H1 (cell line): ENCODE data around the gene BACE2. TPM values are rescaled to one million over a fixed set of nuclear protein-coding genes. Genes with fewer than 3 reads are reported as not detected.

Experiments
- CTCF ChIA-PET: fragments of 300-600 bp; sonication (Branson Sonifier 250); formaldehyde crosslinking; loops from one replicate; lab custom pipeline; 2021; ENCODE audit not compliant: partially characterized antibody; lab: Charles Lee
- POLR2A ChIA-PET: fragments of 300-600 bp; sonication (Branson Sonifier 250); formaldehyde crosslinking; loops from one replicate; lab custom pipeline; 2021; ENCODE audit warnings: inconsistent platforms; ENCODE audit not compliant: partially characterized antibody; lab: Charles Lee
- DNase-seq, 2 experiments: peaks; one replicate each; pipeline versions ENCODE4 v3.0.0 to v3.0.0-alpha.2; 2010 to 2022; ENCODE audit warnings: low spot score in 2 of 2, low read depth in 1 of 2, mixed read lengths in 1 of 2
- FAIRE-seq: peaks from 2 replicates; lab custom pipeline; 2011; peaks lifted over from hg19 to GRCh38; lab: Jason Lieb, UNC
- H2AFZ ChIP-seq: 2 replicates; pipeline ENCODE4 v1.8.1; 2012; ENCODE audit warnings: low read length, inconsistent platforms
- H2AK5ac ChIP-seq: 2 replicates; pipeline ENCODE4 v1.6.1; 2013; ENCODE audit warnings: low read depth, low read length
- H2BK120ac ChIP-seq: replicated peaks from 2 replicates; pipeline ENCODE3; 2013; ENCODE audit warnings: low read depth, low read length, inconsistent platforms
- H2BK12ac ChIP-seq: 2 replicates; pipeline ENCODE4 v1.6.1; 2013; ENCODE audit warnings: low read depth, low read length
- H2BK15ac ChIP-seq: 2 replicates; pipeline ENCODE4 v1.6.1; 2013; ENCODE audit warnings: low read length
- H2BK20ac ChIP-seq: 2 replicates; pipeline ENCODE4 v1.6.1; 2013; ENCODE audit warnings: low read length
- H2BK5ac ChIP-seq: 2 replicates; pipeline ENCODE4 v1.6.1; 2013; ENCODE audit warnings: low read depth, low read length
- H3K14ac ChIP-seq: 2 replicates; pipeline ENCODE4 v1.6.1; 2013; ENCODE audit warnings: inconsistent platforms; ENCODE audit not compliant: insufficient read length
- H3K18ac ChIP-seq: 2 replicates; pipeline ENCODE4 v1.6.1; 2013; ENCODE audit warnings: low read length; ENCODE audit errors: extremely low read depth
- H3K23ac ChIP-seq: 2 replicates; pipeline ENCODE4 v1.6.1; 2013; ENCODE audit warnings: inconsistent platforms; ENCODE audit not compliant: insufficient read length
- H3K23me2 ChIP-seq: 2 replicates; pipeline ENCODE4 v1.6.1; 2013; ENCODE audit warnings: low read depth, low read length
- H3K27ac ChIP-seq: 2 replicates; pipeline ENCODE4 v1.6.1; 2011; ENCODE audit warnings: low read depth, low read length, inconsistent platforms
- H3K27me3 ChIP-seq, 4 experiments: replicated peaks in 1 of 4; 1 replicate in 1 of 4; 2 replicates in 3 of 4; pipeline versions ENCODE4 v1.6.1 to v1.8.1; 2011 to 2013; ENCODE audit warnings: low read length in 3 of 4, mild to moderate bottlenecking in 3 of 4, inconsistent platforms in 2 of 4, mixed read lengths in 2 of 4, moderate library complexity in 1 of 4; ENCODE audit not compliant: control insufficient read depth in 3 of 4, insufficient read depth in 3 of 4; ENCODE audit errors: extremely low read depth in 1 of 4
- H3K36me3 ChIP-seq, 4 experiments: 2 replicates each; pipeline versions ENCODE4 v1.6.1 to v1.8.1; 2011 to 2013; ENCODE audit warnings: mild to moderate bottlenecking in 4 of 4, low read length in 3 of 4, moderate library complexity in 2 of 4, control low read depth in 1 of 4, inconsistent platforms in 1 of 4; ENCODE audit not compliant: insufficient read depth in 4 of 4, control insufficient read depth in 2 of 4
- H3K4ac ChIP-seq: replicated peaks from 2 replicates; pipeline ENCODE3; 2013; ENCODE audit warnings: low read length, low read depth, mixed read lengths, inconsistent platforms; ENCODE audit not compliant: insufficient read length
- H3K4me1 ChIP-seq, 4 experiments: replicated peaks in 1 of 4; 1 replicate in 1 of 4; 2 replicates in 3 of 4; pipeline versions ENCODE4 v1.6.1 to v1.8.1; 2011 to 2013; ENCODE audit warnings: low read length in 3 of 4, inconsistent platforms in 2 of 4, mixed read lengths in 1 of 4; ENCODE audit not compliant: insufficient read depth in 4 of 4, control insufficient read depth in 3 of 4
- H3K4me2 ChIP-seq, 2 experiments: 2 replicates each; pipeline versions ENCODE4 v1.6.1 to v1.8.1; 2011 to 2013; ENCODE audit warnings: low read depth in 2 of 2, low read length in 2 of 2, control low read depth in 1 of 2, inconsistent platforms in 1 of 2, mild to moderate bottlenecking in 1 of 2; ENCODE audit not compliant: insufficient read depth in 1 of 2
- H3K4me3 ChIP-seq, 4 experiments: fragments of 200-600, 300-600 bp in 1 of 4; sonication (generic), shearing (Covaris generic), sonication (Bioruptor Twin) in 1 of 4; 2 replicates each; pipeline versions ENCODE4 v1.5.1 to v1.8.1; 2011 to 2016; ENCODE audit warnings: low read length in 4 of 4, low read depth in 3 of 4, control low read depth in 2 of 4, inconsistent platforms in 2 of 4, mild to moderate bottlenecking in 2 of 4, mixed read lengths in 1 of 4, moderate library complexity in 1 of 4; ENCODE audit not compliant: insufficient read depth in 2 of 4; ENCODE audit errors: extremely low read depth in 1 of 4
- H3K56ac ChIP-seq: replicated peaks from 2 replicates; pipeline ENCODE3; 2013; ENCODE audit warnings: low read depth, mild to moderate bottlenecking, mixed read lengths, low read length, inconsistent platforms; ENCODE audit not compliant: insufficient read length
- H3K79me1 ChIP-seq: 2 replicates; pipeline ENCODE4 v1.6.1; 2013; ENCODE audit warnings: low read depth, low read length, control low read depth
- H3K79me2 ChIP-seq, 2 experiments: 2 replicates each; pipeline versions ENCODE4 v1.6.1 to v1.8.1; 2012 to 2013; ENCODE audit warnings: low read length in 2 of 2, mild to moderate bottlenecking in 2 of 2, inconsistent platforms in 1 of 2; ENCODE audit not compliant: insufficient read depth in 2 of 2, control insufficient read depth in 1 of 2
- H3K9ac ChIP-seq, 4 experiments: replicated peaks in 1 of 4; 1 replicate in 1 of 4; 2 replicates in 3 of 4; pipeline versions ENCODE4 v1.6.1 to v1.8.1; 2011 to 2013; ENCODE audit warnings: low read depth in 3 of 4, low read length in 3 of 4, control low read depth in 2 of 4, mild to moderate bottlenecking in 2 of 4, moderate library complexity in 2 of 4, inconsistent platforms in 1 of 4; ENCODE audit errors: extremely low read depth in 1 of 4
- H3K9me3 ChIP-seq, 2 experiments: 2 replicates each; pipeline versions ENCODE4 v1.6.1 to v1.8.1; 2012 to 2013; ENCODE audit warnings: mild to moderate bottlenecking in 2 of 2, moderate library complexity in 2 of 2, control low read depth in 1 of 2, inconsistent platforms in 1 of 2, low read depth in 1 of 2, low read length in 1 of 2, mixed read lengths in 1 of 2; ENCODE audit not compliant: insufficient read depth in 2 of 2
- H4K20me1 ChIP-seq, 2 experiments: replicated peaks in 1 of 2; 2 replicates each; pipeline versions ENCODE3 to v1.8.1; 2011 to 2013; ENCODE audit warnings: inconsistent platforms in 2 of 2, low read length in 2 of 2, mild to moderate bottlenecking in 1 of 2; ENCODE audit not compliant: insufficient read depth in 2 of 2, control insufficient read depth in 1 of 2
- H4K5ac ChIP-seq: 2 replicates; pipeline ENCODE4 v1.6.1; 2013; ENCODE audit warnings: low read length, low read depth, mixed read lengths, inconsistent platforms; ENCODE audit not compliant: insufficient read length
- H4K8ac ChIP-seq: 2 replicates; pipeline ENCODE4 v1.8.0; 2013; ENCODE audit warnings: mild to moderate bottlenecking, moderate library complexity, low read length, inconsistent platforms; ENCODE audit not compliant: insufficient read depth; ENCODE audit errors: extremely low read depth
- H4K91ac ChIP-seq: replicated peaks from 2 replicates; pipeline ENCODE3; 2013; ENCODE audit warnings: low read length, mixed read lengths, inconsistent platforms; ENCODE audit not compliant: insufficient read length
- BCL11A ChIP-seq, 2 experiments: IDR thresholded peaks; one replicate each; pipeline ENCODE4 v1.6.1; 2011; ENCODE audit warnings: low read depth in 2 of 2, low read length in 2 of 2, mild to moderate bottlenecking in 2 of 2
- BRCA1 ChIP-seq: IDR thresholded peaks from 2 replicates; pipeline ENCODE4 v1.6.1; 2012; ENCODE audit warnings: low read depth, low read length, improper control_type of control experiment
- EP300 ChIP-seq, 2 experiments: IDR thresholded peaks; 1 replicate in 1 of 2; 2 replicates in 1 of 2; pipeline ENCODE4 v1.6.1; 2011 to 2012; ENCODE audit warnings: low read depth in 2 of 2, low read length in 2 of 2, mild to moderate bottlenecking in 2 of 2, borderline replicate concordance in 1 of 2, inconsistent platforms in 1 of 2, moderate library complexity in 1 of 2
- EZH2 ChIP-seq: fragments of 200-600 bp; sonication (generic); IDR thresholded peaks from 2 replicates; pipeline ENCODE4 v1.7.1; 2012; ENCODE audit warnings: low read depth, mild to moderate bottlenecking, moderate library complexity, low read length, inconsistent platforms; ENCODE audit not compliant: severe bottlenecking
- NRF1 ChIP-seq: IDR thresholded peaks from 2 replicates; pipeline ENCODE4 v1.6.1; 2011; ENCODE audit warnings: mild to moderate bottlenecking, low read depth, low read length, improper control_type of control experiment
- POLR2A ChIP-seq, 2 experiments: IDR thresholded peaks; 1 replicate in 1 of 2; 2 replicates in 1 of 2; pipeline ENCODE4 v1.6.1; 2011; ENCODE audit warnings: low read depth in 2 of 2, low read length in 2 of 2, mild to moderate bottlenecking in 2 of 2; ENCODE audit errors: control extremely low read depth in 1 of 2
- POLR2AphosphoS5 ChIP-seq: IDR thresholded peaks from 2 replicates; pipeline ENCODE4 v1.6.1; 2011; ENCODE audit warnings: low read depth, low read length
- POU5F1 ChIP-seq: IDR thresholded peaks from 2 replicates; pipeline ENCODE4 v1.6.1; 2011; ENCODE audit warnings: low read depth, mild to moderate bottlenecking, low read length, moderate library complexity
- RXRA ChIP-seq: IDR thresholded peaks from 2 replicates; pipeline ENCODE4 v1.6.1; 2011; ENCODE audit warnings: low read depth, mild to moderate bottlenecking, low read length, moderate library complexity; ENCODE audit not compliant: insufficient read depth
- WGBS, 2 experiments: shearing (Covaris generic) in 1 of 2; methylation state at CpG; one replicate each; pipeline versions ENCODE4 v1.1.6 to v1.1.7; 2013 to 2015; ENCODE audit warnings: low lambda C conversion rate in 2 of 2, mixed read lengths in 2 of 2, inconsistent platforms in 1 of 2, low coverage in 1 of 2, missing lambda C conversion rate in 1 of 2; ENCODE audit not compliant: insufficient replicate concordance in 2 of 2, insufficient coverage in 1 of 2, insufficient read length in 1 of 2; ENCODE audit errors: extremely low coverage in 1 of 2, missing lambda C conversion rate in 1 of 2; 5-methylcytosine and 5-hydroxymethylcytosine counted together
- polyA plus RNA-seq, 7 experiments: library from polyadenylated mRNA; depleted of rRNA in 3 of 7; stranded (reverse) in 5 of 7; unstranded in 2 of 7; fragments of >200 nt in 5 of 7; fragments of 200-250 nt in 2 of 7; gene quantifications; 1 replicate in 5 of 7; 2 replicates in 1 of 7; 4 replicates in 1 of 7; pipeline versions ENCODE4 v1.2.1 to v1.2.3, GENCODE V29; 2011 to 2013; ENCODE audit warnings: missing spikeins in 2 of 7, mixed read lengths in 2 of 7
- total RNA-seq: library from RNA; stranded (reverse); fragmentation: NEBNext Ultra II Directional; extraction: Animal tissue kit (Norgen Biotek cat#: 25700); gene quantifications from 2 replicates; pipeline ENCODE4 v1.2.1, GENCODE V29; 2021

BACE2 gene
- total and polyA plus RNA-seq, 2 of the 8 experiments (the other 6 are each of a cell fraction or from before 2014, with no cell fraction given) = 8.1 to 10.9 TPM

- no peak overlapping the region for H4K8ac ChIP-seq
- H3K9me3 ChIP-seq = 0 out of 4 replicates have a peak, but pooled peaks cover 0 to 2% of the 10 kb centered on the region in 2 experiments
- H2AFZ ChIP-seq = no peak overlapping the region
- H3K4me3 ChIP-seq = no peak overlapping the region
- no peak overlapping the region for H3K18ac ChIP-seq
- 93% methylated on average over 9 of the region's 9 CpGs; no CpG with 5 or more reads in 1 of the 2 experiments for WGBS, 2 experiments
- no peak overlapping the region for H4K91ac ChIP-seq
- no peak overlapping the region for H3K4me2 ChIP-seq
- no peaks in the 10 kb centered on the region for H3K27me3 ChIP-seq
- no peak overlapping the region for H3K23ac ChIP-seq
- no peak overlapping the region for H2BK5ac ChIP-seq
- no peak overlapping the region for H3K4ac ChIP-seq
- CTCF ChIA-PET = interaction anchor here (0.7 kb wide), 1 partner anchor 39 kb away, joined by 3 read pairs; no protein-coding TSS in a partner anchor
- H3K14ac ChIP-seq = no peak overlapping the region
- H3K9ac ChIP-seq = no peak overlapping the region
- H3K27ac ChIP-seq = no peak overlapping the region
- H3K79me1 ChIP-seq = no peaks in the 10 kb centered on the region; the same call in 1 of the 2 replicates
- H3K36me3 ChIP-seq = no peaks in the 10 kb centered on the region
- no peak overlapping the region for H2BK20ac ChIP-seq
- H4K20me1 ChIP-seq = no peaks in the 10 kb centered on the region
- H2AK5ac ChIP-seq = no peak overlapping the region
- no peak overlapping the region for H3K56ac ChIP-seq
- no peak overlapping the region for H2BK15ac ChIP-seq
- no peak overlapping the region for H4K5ac ChIP-seq
- H2BK120ac ChIP-seq = no peak overlapping the region
- TF ChIP-seq POU5F1 (no peak), POLR2A (IDR thresholded peaks at IDR 0.05; ENCODE audit: control extremely low read depth in 1 of 2, low read depth in 2 of 2, low read length in 2 of 2) (no peak), NRF1 (no peak), BCL11A (IDR thresholded peaks at IDR 0.05; ENCODE audit: low read depth in 2 of 2, low read length in 2 of 2) (no peak), EP300 (IDR thresholded peaks at IDR 0.05; ENCODE audit: borderline replicate concordance in 1 of 2, low read depth in 2 of 2, low read length in 2 of 2) (no peak), POLR2AphosphoS5 (no peak), BRCA1 (no peak), EZH2 (no peak), RXRA (no peak)
- H2BK12ac ChIP-seq = no peak overlapping the region
- no peaks in the 10 kb centered on the region for H3K23me2 ChIP-seq
- DNase-seq (no peak), FAIRE-seq (no peak)
- no peaks in the 10 kb centered on the region for H3K79me2 ChIP-seq
- POLR2A ChIA-PET = no interaction called here
- no peaks in the 10 kb centered on the region for H3K4me1 ChIP-seq
Observed at GRCh38 chr21:41255190-41255589, 87.2 kb downstream of the BACE2 start.
